DMS 273 (cell line): ENCODE data around the gene TRIM52.
"Not testable (repeated sequence)": the region's sequence is repeated elsewhere in the genome, so short reads cannot be mapped to it uniquely, and the experiment has no call there.

Source experiments
- DNase-seq: peaks from one replicate; lab custom pipeline; 2025; ENCODE audit not compliant: unreplicated experiment; lab: John Stamatoyannopoulos, UW

Gene TRIM52

GRCh38 chr5:181260720-181261319, at the start of gene TRIM52:
TRIM52 (minus strand) TSS chr5:181261143; CDS start chr5:181260813, 330 bp downstream.
- no peak for DNase-seq

GRCh38 chr5:181287331-181287730, 26.4 kb upstream of the TRIM52 start:
- not testable (repeated sequence) for DNase-seq

GRCh38 chr5:181285962-181286705, 25.2 kb upstream of the TRIM52 start:
- not testable (repeated sequence) for DNase-seq

DNA sequence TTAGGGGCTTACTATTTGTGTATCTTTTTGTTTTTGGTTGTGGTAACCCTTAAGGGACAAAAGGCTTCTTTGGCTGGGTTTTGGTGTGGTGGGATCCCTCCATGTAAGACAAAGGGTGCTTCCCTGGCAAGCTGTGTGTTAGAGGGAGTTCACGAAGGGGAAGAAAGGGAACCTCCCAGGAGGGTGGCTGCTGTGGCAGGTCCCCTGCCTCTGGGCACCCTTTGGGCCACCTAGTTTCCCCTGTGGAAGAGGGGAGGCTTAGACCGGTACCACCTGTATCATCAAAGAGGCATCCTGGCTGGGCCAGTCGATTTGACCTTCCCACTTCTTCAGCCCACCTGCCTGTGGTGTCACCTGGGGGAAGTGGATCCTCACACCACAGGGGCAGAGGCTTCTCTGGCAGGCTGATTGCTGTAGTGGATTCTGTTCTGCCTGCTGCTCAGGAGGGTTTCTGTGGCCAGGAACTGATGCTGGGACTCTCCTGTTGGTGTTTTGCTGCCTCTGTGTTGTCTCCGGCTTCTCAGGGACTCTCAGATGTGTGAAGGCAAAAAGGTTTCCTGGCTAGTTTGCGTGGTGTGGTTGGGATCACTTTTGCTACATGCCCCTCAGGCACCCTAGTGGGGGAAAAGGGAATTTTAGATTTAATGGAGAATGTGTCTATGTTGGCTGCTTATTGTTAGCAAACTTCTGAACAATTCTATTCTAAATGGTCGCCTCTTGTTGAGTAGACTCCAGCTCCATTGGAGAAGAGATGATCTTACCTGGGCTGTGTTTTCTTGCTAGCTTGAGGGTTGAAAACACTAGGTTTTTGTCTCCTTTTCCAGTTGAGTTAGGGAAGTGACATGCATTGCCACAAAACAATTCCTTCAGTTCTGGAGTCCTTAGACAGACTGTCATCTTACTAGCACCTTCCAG, 23.2 kb upstream of the TRIM52 start:
- not testable (repeated sequence) for DNase-seq

DNA sequence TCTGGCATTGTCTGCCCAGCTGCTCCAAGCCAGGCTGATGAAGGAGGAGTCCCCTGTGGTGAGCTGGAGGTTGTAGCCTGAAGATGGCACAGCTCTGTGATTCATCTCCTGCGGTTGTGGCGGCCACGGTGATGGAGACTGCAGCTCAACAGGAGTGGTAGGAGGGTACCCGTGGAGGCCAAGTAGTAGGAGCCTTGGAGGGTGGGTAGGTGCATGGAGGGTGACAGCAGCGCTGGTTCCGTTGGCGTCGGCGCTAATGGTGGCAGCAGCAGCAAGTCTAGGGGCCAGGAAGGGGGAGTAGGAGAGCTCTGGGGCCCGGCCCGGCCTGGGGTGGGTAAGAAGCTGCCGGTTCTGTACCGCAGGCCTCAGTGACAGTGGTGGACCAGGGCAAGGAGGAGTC, 22.4 kb upstream of the TRIM52 start:
- DNase-seq: no peak

- DNase-seq: no peak
Observed at GRCh38 chr5:181282874-181283273, 21.9 kb upstream of the TRIM52 start.

- DNase-seq: not testable (repeated sequence)
Observed at GRCh38 chr5:181282415-181282814, 21.5 kb upstream of the TRIM52 start.

DNA sequence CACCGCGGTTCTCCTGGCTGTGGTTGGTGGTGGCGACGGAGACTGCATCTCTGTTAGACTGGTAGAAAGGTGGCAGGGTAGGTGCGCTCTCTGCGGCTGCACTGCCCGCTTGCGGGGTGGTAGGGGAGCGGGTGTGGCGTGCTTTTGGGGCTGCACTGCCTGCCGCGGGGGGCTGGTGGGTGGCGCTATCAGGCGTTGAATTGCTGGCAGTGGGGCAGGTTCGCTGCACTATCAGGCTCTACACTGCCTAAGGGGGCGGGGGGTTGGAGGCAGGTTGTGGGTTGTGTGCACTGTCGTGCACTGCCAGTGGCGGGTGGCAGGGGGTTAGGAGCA, 21.0 kb upstream of the TRIM52 start:
- DNase-seq: no peak

GRCh38 chr5:181281077-181281983, 20.4 kb upstream of the TRIM52 start:
- DNase-seq: no peak

- DNase-seq: no peak
Observed at GRCh38 chr5:181280251-181280762, 19.4 kb upstream of the TRIM52 start.

DNA sequence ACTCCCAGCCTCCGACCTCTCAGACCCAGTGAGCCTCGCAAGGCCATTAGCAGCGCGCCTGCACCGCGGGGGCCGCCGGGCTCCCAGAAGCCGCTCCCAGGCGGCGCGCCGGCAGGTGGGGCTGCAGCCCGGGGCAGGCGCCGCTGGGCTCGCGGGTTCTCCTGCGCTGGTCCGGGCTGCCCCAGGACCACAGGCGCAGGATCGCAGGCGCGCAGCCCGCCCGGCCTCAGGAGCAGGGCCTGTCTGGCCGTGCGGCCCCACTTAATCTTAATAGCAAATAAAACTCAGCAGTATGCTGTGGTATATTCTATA, 12.4 kb upstream of the TRIM52 start:
- not testable (repeated sequence) for DNase-seq

DNA sequence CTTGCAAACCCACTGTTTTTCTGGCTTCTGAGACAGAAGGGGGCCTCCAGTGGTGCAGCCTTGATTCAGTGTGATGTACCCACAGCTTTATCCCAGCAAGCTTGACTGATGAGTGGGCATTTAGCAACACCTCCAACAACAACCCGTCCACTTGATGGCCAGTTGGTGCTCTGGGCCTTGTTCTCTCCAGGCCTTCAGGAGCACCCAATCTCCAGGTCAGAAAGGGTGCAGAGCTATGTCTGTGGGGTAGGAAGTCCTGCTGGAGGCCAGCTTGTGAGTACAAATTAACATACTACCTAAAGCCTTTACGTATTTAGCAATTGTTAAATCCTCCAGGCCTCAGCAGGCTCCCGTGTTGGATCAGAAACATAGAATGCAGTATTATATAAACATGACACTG, 10.1 kb upstream of the TRIM52 start:
- no peak for DNase-seq

DNA sequence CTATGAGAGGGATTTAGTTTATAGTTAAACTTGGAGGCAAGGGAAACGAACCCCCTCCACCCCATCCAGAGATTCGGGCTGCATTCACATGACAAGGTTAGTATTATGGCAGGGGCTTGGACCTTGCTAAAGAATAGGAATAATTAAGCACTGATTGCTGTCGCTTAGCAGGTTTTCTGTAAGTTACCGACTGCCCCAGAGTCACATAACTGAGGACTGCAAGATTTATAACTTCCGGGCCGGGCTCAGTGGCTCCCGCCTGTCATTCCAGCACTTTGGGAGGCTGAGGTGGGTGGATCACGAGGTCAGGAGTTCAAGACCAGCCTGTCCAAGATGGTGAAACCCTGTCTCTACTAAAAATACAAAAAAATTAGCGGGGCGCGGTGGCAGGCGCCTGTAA, 7.0 kb upstream of the TRIM52 start:
- not testable (repeated sequence) for DNase-seq

- not testable (repeated sequence) for DNase-seq
Observed at GRCh38 chr5:181267291-181267904, 6.5 kb upstream of the TRIM52 start.

GRCh38 chr5:181265092-181265671, 4.2 kb upstream of the TRIM52 start:
- no peak for DNase-seq

- DNase-seq: no peak
Observed at GRCh38 chr5:181263633-181264032, 2.7 kb upstream of the TRIM52 start.

DNA sequence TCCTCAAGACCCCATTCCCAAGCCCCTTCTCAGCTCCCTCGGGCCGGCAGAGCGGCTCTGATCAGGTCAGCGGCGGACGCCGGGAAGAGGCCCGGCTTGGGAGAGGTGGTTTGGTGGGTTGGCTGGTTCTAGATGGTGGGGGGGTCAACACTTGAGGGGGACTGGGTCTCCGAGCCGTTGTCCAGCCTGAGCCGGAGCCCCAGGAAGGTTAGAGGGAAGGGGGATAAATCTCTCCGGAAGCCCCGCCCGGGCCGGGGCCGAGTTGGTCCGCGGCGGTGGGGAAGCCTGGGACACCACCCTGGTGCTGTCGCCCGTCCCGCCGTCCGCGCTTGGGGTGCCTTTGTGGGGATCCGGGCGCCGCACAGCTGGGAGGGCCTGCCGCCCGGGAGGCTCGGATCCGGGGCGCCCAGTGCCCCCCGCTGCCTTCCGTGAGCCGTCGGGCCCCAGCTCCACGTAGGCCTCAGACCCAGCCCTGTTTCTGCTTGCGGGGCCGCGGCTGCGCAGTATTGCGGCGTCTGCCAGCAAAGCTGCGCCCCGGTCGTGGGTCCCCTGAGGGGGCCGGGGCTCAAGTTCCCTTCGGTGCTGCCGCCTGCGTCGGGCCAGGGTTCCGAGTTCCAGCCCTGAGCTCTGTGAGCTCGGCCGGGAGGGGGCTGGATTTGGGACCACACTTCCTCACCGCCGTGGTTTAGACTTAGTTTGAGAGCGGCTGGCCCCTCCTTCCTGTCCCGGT, 542 bp upstream of the TRIM52 start:
- no peak for DNase-seq

- DNase-seq: no peak
Observed at GRCh38 chr5:181259974-181260719, 796 bp downstream of the TRIM52 start.
